Measurements from ENCODE around the gene RNF5.
"Not testable (repeated sequence)": the region's sequence is repeated elsewhere in the genome, so short reads cannot be mapped to it uniquely, and the experiment has no call there.

The RNF5 gene

DNA sequence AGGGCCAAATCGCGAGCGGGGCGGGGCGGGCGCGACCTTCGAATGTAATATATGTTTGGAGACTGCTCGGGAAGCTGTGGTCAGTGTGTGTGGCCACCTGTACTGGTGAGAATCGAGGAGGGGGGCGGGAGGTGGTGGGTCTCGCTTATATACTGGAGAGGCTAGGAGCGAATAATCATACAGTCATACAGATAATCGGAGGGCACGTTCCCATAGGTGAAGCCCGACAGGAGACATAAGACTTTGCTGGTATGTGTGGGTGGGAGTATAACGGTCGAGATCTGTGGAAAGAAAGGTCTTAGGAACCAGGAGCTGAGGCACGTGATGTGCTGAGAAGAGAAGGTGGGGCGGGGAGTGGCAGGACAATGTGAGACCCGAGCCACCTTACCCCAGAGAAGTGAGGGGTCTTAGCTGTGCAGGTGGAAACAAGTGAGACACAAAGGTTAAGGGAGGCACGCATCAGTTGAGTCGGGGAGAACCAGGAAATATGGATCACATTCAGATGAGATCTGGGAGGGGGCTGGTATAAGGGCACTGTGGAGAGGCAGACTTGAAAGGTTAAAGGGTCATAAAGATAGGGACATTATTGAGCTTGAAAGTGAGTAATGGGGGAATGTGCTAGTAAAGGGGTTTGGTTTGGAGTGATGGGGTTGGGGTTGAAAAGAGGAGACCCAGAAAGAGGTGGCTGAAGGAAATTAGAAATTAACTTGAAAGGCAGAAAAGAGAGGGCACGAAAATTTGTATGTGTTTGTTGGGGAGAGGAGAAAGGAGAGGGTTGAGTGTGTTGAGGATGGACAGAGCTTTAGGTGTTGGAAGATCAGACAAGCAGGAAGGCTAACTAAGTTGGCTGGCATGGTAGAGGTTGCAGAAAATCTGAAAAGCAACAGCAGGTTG is 589 bp downstream of the RNF5 start:
- no peaks in the 10 kb centered on the region for H3K27me3 ChIP-seq (ENCODE audit: insufficient read depth, low read length)
- H3K4me3 ChIP-seq (ENCODE audit: low read length), result peak overlapping the region; percentile 97
- peak overlapping the region; percentile 85 for H3K9ac ChIP-seq (ENCODE audit: low read depth, low read length)
- H3K4me1 ChIP-seq (ENCODE audit: insufficient read depth, low read length), result peaks cover 6% of the 10 kb centered on the region; the same call in 1 of the 2 replicates
- H3K27ac ChIP-seq (ENCODE audit: low read depth, low read length), result peak overlapping the region; percentile 98
- WGBS, result 5% methylated on average over 24 of the region's 24 CpGs
- H3K36me3 ChIP-seq (ENCODE audit: insufficient read depth, low read length), result peaks cover 39% of the 10 kb centered on the region
- H3K9me3 ChIP-seq (ENCODE audit: insufficient read depth, low read depth, low read length), result no peaks in the 10 kb centered on the region

DNA sequence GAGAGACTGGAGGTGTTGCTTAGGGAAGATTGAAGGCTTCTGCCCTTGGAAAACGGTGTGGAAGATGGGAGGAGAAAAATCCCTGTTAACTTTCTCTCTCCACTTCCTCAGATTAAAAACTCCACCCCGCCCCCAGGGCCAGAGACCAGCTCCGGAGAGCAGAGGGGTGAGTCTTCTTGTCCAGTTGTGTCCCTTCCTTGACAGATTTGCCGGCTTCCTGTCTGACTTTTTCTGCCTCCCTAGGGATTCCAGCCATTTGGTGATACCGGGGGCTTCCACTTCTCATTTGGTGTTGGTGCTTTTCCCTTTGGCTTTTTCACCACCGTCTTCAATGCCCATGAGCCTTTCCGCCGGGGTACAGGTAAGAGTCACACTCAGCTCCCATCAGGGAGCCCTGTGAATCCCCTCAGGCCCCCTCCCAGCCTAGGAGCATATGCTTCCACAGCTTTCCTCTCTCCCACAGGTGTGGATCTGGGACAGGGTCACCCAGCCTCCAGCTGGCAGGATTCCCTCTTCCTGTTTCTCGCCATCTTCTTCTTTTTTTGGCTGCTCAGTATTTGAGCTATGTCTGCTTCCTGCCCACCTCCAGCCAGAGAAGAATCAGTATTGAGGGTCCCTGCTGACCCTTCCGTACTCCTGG is 1.7 kb downstream of the RNF5 start:
- no peaks in the 10 kb centered on the region for H3K9me3 ChIP-seq (ENCODE audit: insufficient read depth, low read depth, low read length)
- H3K4me3 ChIP-seq (ENCODE audit: low read length), result no peak overlapping the region; the same call in 1 of the 2 replicates
- peaks cover 37% of the 10 kb centered on the region for H3K36me3 ChIP-seq (ENCODE audit: insufficient read depth, low read length)
- 96% methylated on average over 9 of the region's 10 CpGs for whole genome bisulfite sequencing
- no peak overlapping the region for H3K9ac ChIP-seq (ENCODE audit: low read depth, low read length)
- no peak overlapping the region for H3K27ac ChIP-seq (ENCODE audit: low read depth, low read length)
- H3K27me3 ChIP-seq (ENCODE audit: insufficient read depth, low read length), result no peaks in the 10 kb centered on the region
- peaks cover 3% of the 10 kb centered on the region; the same call in 1 of the 2 replicates for H3K4me1 ChIP-seq (ENCODE audit: insufficient read depth, low read length)

DNA sequence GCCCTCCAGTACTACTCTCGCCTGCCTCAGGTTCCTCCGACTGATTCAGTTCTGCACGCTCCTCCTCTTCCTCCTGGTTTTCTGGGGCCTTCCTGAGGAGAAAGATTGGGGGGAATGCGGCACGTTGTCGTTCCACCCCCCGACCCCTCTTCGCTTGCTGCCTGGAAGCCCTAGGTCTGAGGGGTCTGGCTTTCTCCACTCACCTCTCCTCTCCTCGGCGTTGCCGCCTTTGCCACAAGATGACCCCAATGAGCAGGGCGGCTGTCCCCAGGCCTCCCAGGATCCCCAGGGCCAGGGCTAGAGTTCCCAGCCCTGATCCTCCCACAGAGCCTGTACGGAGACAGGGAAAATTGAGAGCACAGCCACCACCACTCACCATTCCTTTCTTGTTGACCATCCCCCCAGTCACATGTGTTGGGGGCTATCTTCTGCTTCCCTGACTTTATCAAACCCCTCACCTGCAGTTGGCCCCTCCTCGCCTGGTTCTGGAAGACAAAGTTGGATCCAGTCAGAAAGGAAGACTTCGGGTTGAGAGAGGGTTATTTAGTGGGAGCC is 3.0 kb downstream of the RNF5 start:
- Histone ChIP-seq H3K9ac (ENCODE audit: low read depth, low read length) (no peak overlapping the region), H3K27me3 (ENCODE audit: insufficient read depth, low read length) (no peaks in the 10 kb centered on the region), H3K9me3 (ENCODE audit: insufficient read depth, low read depth, low read length) (no peaks in the 10 kb centered on the region), H3K4me1 (ENCODE audit: insufficient read depth, low read length) (no peaks in the 10 kb centered on the region), H3K27ac (ENCODE audit: low read depth, low read length) (no peak overlapping the region), H3K36me3 (ENCODE audit: insufficient read depth, low read length) (peaks cover 42% of the 10 kb centered on the region), H3K4me3 (ENCODE audit: low read length) (no peak overlapping the region)
- WGBS, result 93% methylated on average over 15 of the region's 15 CpGs

DNA sequence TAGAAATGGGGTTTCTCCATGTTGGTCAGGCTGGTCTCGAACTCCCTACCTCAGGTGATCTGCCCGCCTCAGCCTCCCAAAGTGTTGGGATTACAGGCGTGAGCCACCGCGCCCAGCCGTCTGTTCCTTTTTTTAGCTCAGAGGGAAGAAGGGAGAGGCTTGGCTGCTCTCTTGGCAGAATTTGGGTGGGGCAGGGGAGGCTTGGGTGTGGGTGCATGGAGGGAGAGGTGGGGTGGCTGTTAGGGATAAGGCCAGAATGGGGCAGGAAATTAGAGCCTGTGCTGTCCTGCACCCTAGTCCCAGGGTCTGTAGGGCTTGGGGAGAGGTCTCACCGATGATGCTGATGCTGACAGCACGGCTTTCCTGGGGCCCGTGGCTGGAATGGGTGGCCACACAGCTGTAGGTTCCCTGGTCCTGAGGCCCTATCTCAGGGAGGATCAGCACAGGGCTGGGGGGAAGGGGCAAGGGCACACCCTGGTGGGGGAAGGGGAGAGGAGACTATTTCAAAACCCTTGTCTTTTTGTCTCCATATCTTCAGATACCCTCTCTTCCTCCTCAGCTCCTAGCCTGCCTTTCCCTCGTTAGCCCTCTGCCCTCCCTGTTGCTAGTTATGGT is 3.8 kb downstream of the RNF5 start:
- Histone ChIP-seq H3K27ac (ENCODE audit: low read depth, low read length) (no peak overlapping the region), H3K9me3 (ENCODE audit: insufficient read depth, low read depth, low read length) (no peaks in the 10 kb centered on the region), H3K27me3 (ENCODE audit: insufficient read depth, low read length) (no peaks in the 10 kb centered on the region), H3K4me3 (ENCODE audit: low read length) (no peak overlapping the region), H3K36me3 (ENCODE audit: insufficient read depth, low read length) (peaks cover 50% of the 10 kb centered on the region), H3K4me1 (ENCODE audit: insufficient read depth, low read length) (no peaks in the 10 kb centered on the region), H3K9ac (ENCODE audit: low read depth, low read length) (no peak overlapping the region)
- WGBS, result 95% methylated on average over 10 of the region's 10 CpGs

DNA sequence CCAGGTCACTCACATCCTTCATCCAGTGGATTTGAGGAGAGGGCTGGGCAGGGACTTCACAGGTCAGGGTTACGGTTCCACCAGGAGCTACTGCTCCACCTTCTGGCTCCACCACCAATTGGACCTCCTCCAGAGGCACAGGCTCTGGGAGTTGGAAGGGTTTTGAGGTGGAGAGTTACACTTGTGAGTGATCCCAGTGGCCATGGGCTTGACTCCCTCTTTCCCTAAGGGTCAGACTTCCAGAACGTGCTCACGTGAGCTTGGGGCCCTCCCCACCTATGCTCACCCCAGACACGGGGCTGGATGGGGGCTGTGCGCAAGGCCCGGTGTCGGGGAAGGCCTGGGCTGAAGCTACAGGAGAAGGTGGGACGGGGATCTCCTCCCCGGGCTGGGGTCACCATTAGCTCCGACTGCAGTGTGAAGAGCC is 4.4 kb downstream of the RNF5 start:
- peaks cover 56% of the 10 kb centered on the region for H3K36me3 ChIP-seq (ENCODE audit: insufficient read depth, low read length)
- no peaks in the 10 kb centered on the region for H3K9me3 ChIP-seq (ENCODE audit: insufficient read depth, low read depth, low read length)
- no peak overlapping the region for H3K4me3 ChIP-seq (ENCODE audit: low read length)
- H3K27ac ChIP-seq (ENCODE audit: low read depth, low read length), result no peak overlapping the region
- no peak overlapping the region for H3K9ac ChIP-seq (ENCODE audit: low read depth, low read length)
- WGBS, result 94% methylated on average over 10 of the region's 10 CpGs
- H3K4me1 ChIP-seq (ENCODE audit: insufficient read depth, low read length), result no peaks in the 10 kb centered on the region
- H3K27me3 ChIP-seq (ENCODE audit: insufficient read depth, low read length), result no peaks in the 10 kb centered on the region

DNA sequence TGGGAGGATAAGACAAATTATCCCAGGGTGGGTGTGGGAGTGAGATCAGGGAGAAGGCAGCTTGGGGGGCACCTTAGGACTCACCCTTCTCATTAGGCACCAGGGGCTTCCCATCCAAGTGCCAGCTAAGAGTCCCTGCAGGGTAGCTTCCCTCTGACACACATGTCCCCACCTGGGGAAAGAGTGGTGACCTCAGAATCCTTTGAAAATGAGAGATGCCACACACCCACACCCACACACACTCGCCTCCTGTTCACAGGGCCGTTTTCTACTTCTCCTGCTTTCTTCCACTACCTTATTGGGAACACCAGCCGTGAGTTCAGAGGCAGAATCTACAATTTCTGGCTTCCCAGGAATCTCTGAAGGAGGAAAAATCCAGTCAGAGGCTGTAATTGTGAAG is 4.8 kb downstream of the RNF5 start:
- peaks cover 60% of the 10 kb centered on the region for H3K36me3 ChIP-seq (ENCODE audit: insufficient read depth, low read length)
- H3K4me3 ChIP-seq (ENCODE audit: low read length), result no peak overlapping the region
- no peak overlapping the region; the same call in 1 of the 2 replicates for H3K27ac ChIP-seq (ENCODE audit: low read depth, low read length)
- no peaks in the 10 kb centered on the region for H3K4me1 ChIP-seq (ENCODE audit: insufficient read depth, low read length)
- H3K9ac ChIP-seq (ENCODE audit: low read depth, low read length), result no peak overlapping the region
- H3K27me3 ChIP-seq (ENCODE audit: insufficient read depth, low read length), result no peaks in the 10 kb centered on the region
- H3K9me3 ChIP-seq (ENCODE audit: insufficient read depth, low read depth, low read length), result no peaks in the 10 kb centered on the region
- WGBS, result 92% methylated on average over 3 of the region's 3 CpGs

DNA sequence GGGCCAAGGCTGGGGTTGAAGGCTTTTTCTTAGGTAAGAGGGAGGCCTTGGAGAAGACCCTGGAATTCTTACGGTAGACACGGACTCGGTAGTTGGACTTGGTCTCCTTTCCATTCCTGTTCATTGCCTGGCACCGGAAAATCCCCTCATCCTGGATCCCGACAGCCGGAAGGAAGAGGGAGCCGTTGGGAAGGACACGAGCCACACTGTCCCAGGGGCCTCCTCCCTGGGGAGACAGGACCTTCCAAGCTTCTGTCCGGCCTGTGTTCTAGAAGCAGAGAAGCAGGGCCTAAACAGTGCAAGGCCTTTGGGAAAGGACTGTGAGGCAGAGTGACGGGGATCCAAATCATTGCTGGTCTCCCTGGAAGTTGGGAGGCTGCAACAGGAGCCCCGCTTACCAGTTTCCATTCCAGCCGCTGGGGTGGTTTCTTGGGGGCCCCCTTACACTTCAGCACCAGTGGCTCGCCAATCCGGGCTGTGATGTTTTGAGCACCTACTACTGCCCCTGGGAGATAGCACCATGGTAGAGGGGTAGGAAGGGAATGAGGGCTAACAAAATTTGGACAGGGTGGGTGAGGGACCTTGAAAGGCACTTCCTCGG is 5.4 kb downstream of the RNF5 start:
- 94% methylated on average over 15 of the region's 15 CpGs for WGBS
- Histone ChIP-seq H3K27ac (ENCODE audit: low read depth, low read length) (no peak overlapping the region; the same call in 1 of the 2 replicates), H3K4me1 (ENCODE audit: insufficient read depth, low read length) (no peaks in the 10 kb centered on the region), H3K9ac (ENCODE audit: low read depth, low read length) (no peak overlapping the region), H3K36me3 (ENCODE audit: insufficient read depth, low read length) (peaks cover 62% of the 10 kb centered on the region), H3K4me3 (ENCODE audit: low read length) (no peak overlapping the region), H3K27me3 (ENCODE audit: insufficient read depth, low read length) (no peaks in the 10 kb centered on the region), H3K9me3 (ENCODE audit: insufficient read depth, low read depth, low read length) (no peaks in the 10 kb centered on the region)

DNA sequence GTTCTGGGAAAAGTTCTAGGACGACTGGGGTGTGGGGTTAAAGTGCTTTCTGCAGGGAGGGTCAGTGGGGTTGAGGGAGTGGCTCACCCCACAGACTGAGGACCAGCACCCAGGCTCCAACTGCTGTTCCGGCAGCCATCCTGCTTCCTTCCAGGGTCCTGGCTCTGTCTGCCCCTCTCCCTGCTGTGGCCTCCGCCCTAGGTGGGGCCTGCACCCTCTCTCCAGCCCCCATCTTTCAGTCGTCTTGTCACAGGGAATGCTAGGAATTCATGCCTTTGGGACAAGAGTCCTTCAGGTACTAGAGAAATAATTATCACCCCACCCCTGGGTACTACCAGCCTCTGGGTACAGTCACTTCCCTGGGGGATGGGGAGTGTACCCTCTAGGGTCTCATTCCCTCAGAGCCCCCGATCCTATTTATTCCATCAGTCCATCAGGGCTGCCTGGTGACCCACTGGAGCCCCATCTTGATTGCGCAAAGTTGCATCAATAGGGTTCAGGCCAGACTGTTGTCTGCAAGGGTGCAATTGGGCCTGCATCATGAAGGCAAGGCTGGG is 6.0 kb downstream of the RNF5 start, which contains the start of gene AGER:
Gene AGER, minus strand, starts transcription at position 170 of the 557 bp plus-strand sequence. Its CDS starts 31 bp downstream, at position 139.
- Histone ChIP-seq H3K9me3 (ENCODE audit: insufficient read depth, low read depth, low read length) (no peaks in the 10 kb centered on the region), H3K4me3 (ENCODE audit: low read length) (no peak within 1 kb of the TSS), H3K27ac (ENCODE audit: low read depth, low read length) (no peak within 1 kb of the TSS; the same call in 1 of the 2 replicates), H3K36me3 (ENCODE audit: insufficient read depth, low read length) (peaks cover 62% of the 10 kb centered on the region), H3K27me3 (ENCODE audit: insufficient read depth, low read length) (no peaks in the 10 kb centered on the region), H3K9ac (ENCODE audit: low read depth, low read length) (no peak within 1 kb of the TSS), H3K4me1 (ENCODE audit: insufficient read depth, low read length) (no peaks in the 10 kb centered on the region)
- 82% methylated on average over 6 of the region's 6 CpGs for WGBS

DNA sequence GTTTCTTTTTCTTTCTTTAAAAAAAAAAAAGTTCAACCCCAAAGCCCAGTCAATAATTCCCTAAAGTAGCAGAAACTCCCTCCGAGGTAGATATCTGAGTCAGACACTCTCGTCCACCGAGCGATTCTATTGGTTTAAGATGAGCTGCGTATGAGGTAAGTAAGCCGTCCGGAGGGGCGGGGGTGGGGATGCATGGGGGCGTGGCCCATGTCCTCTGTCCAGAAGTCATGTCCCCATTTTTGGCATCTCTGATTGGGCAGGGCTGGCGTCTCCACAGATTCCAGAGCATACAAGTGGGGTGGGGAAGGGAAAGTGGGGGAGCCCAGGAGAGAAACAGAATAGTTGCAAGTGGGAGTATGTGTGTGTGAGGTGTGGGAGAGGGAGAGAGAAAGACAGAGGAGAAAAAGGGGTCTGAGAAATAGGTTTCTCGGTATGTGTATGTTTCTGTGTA is 7.5 kb downstream of the RNF5 start:
- H3K36me3 ChIP-seq (ENCODE audit: insufficient read depth, low read length), result peaks cover 51% of the 10 kb centered on the region
- H3K27ac ChIP-seq (ENCODE audit: low read depth, low read length); H3K9ac ChIP-seq (ENCODE audit: low read depth, low read length); H3K4me3 ChIP-seq (ENCODE audit: low read length); H3K27me3 ChIP-seq (ENCODE audit: insufficient read depth, low read length); H3K4me1 ChIP-seq (ENCODE audit: insufficient read depth, low read length); H3K9me3 ChIP-seq (ENCODE audit: insufficient read depth, low read depth, low read length): not testable (repeated sequence)
- WGBS, result 33% methylated on average over 11 of the region's 11 CpGs

DNA sequence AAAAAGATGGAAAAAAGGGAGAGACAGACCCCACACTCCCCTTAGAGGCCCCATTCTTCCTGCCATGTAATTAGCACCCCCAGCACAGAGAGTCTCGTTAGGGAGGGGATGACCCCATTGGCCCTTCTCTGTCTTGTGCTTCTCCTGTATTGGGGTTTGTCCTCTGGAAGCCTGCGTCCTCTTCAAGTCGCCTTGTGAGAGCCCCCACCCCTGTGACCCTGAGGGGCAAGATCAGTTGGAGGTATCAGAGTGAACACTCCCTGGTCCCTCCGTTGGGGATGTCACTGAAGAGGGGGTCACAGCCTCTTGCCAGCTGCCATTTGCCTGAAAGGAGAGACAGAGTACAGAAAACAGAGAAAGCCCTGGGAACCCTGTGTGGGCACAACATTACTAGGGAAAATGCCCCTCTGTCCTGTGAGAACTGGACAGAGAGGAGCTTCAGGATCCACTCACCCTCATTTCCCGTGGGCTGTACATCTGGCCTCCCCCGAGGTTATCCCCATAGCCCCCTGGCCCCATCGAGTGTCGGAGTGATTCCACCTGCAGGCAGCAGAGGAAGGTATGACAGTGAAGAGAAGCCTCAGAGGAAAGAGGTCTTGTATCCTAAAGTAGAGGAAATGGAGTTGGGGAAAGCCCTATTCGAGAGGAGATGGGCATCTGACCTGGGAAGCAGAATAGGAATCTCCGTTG is 8.1 kb downstream of the RNF5 start:
- not testable (repeated sequence) for H3K9ac ChIP-seq (ENCODE audit: low read depth, low read length); H3K9me3 ChIP-seq (ENCODE audit: insufficient read depth, low read depth, low read length); H3K27me3 ChIP-seq (ENCODE audit: insufficient read depth, low read length); H3K4me1 ChIP-seq (ENCODE audit: insufficient read depth, low read length); H3K4me3 ChIP-seq (ENCODE audit: low read length); H3K27ac ChIP-seq (ENCODE audit: low read depth, low read length)
- peaks cover 45% of the 10 kb centered on the region for H3K36me3 ChIP-seq (ENCODE audit: insufficient read depth, low read length)
- WGBS, result 93% methylated on average over 10 of the region's 10 CpGs

Measured in HUES64 (cell line).